GM12874 (cell line): ENCODE results near the gene CCL8.

ENCODE experiments used
- CTCF ChIP-seq: IDR thresholded peaks from 2 replicates; pipeline ENCODE4 v1.5.1; 2011; ENCODE audit warnings: low read depth, mild to moderate bottlenecking, control low read depth, low read length, moderate library complexity; ENCODE audit not compliant: insufficient read depth

Gene CCL8

GRCh38 chr17:34303606-34304005 lies 15.6 kb upstream of the CCL8 start:
- no peak for TF ChIP-seq CTCF

DNA sequence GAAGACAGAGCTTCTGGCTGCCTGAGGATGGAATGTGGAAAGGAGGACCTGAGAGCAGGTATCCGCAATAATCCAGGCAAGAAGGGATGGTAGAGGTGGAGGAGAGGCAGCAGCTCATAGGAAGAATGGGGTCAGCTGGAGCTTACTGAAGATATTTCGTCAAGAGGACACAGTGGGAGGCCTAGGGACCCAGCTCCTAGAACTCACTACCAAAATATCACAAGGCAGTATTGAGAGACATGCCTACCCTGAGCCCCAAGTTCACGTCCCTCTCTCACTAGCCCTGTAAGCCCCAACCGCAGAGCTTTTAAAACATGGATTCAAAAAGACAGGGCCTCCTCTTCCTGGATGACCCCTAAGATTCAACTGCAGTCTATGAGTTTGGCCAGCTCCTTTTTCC lies 14.2 kb upstream of the CCL8 start:
- TF ChIP-seq CTCF, result no peak

DNA sequence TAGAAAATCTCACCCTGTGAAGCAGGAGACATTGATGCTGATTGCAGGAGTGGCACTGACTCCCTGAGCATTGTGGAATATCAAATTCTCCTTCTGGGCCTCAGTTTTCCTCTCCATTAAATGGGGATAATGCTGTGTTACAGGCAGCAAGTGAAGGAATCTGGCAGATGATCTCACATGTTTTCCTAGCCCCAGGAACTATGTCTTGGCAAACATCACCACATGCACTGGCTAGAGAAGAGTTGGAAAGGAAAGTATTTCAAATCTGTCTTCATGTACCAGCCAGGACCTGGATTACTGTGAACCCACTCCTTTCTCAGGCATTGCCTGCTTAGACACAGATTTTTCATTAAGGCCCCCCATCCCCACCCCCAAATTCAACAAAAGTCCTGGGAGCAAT lies 13.6 kb upstream of the CCL8 start:
- no peak for TF ChIP-seq CTCF

DNA sequence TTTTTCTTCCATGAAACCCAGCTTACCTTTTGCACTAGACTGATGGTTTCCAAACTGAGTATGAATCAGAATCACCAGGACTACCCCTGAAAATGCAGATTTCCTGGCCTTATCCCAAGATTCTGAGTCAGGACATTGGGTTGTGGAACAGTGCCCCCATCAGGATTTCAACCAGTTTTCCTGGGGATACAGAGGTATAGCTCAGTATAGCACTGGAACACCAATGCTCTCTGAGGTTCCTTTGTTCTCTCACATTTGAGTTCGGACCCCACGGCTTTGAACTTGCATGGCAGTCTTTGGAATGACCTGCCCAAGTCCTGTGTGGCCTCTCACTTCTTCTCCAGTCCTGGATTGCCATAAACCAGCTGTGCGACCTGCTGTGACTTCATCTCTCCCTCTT lies 12.8 kb upstream of the CCL8 start:
- TF ChIP-seq CTCF, result no peak

- no peak for TF ChIP-seq CTCF
Measured at GRCh38 chr17:34307110-34307509, 12.1 kb upstream of the CCL8 start.

GRCh38 chr17:34308371-34308770 lies 10.9 kb upstream of the CCL8 start:
- no peak for TF ChIP-seq CTCF

- TF ChIP-seq CTCF, result no peak
Measured at GRCh38 chr17:34311291-34311690, 7.9 kb upstream of the CCL8 start.

DNA sequence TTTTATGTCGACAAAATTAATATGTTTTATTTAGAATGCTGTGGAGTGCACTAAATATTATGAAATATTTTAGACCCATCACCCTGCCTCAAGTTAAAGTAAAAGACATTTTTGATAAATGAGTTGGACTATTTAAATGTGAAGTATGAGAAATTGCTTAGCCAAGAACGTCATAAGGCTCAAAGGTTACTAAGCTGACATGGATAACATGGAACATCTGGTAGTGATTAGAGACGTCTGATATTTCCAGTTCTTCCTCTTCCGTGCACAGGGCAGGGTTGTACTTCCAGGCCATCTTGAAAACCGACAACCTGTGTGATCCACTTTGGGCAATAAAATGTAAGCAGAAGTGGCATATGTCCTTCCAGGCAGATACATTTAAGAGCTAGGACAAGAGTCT lies 7.2 kb upstream of the CCL8 start:
- no peak for TF ChIP-seq CTCF
